ENCODE data around the gene CENPA.
A peak's percentile ranks its signal among the peaks of the same experiment; 100 is the strongest.
"Not testable (repeated sequence)": the region's sequence is repeated elsewhere in the genome, so short reads cannot be mapped to it uniquely, and the experiment has no call there.

The CENPA gene

GRCh38 chr2:26782876-26783704 lies 2.8 kb upstream of the CENPA start:
- DNase-seq (ENCODE audit: low read depth, low spot score): no peak
- H3K4me3 ChIP-seq (ENCODE audit: low read length): no peak overlapping the region

DNA sequence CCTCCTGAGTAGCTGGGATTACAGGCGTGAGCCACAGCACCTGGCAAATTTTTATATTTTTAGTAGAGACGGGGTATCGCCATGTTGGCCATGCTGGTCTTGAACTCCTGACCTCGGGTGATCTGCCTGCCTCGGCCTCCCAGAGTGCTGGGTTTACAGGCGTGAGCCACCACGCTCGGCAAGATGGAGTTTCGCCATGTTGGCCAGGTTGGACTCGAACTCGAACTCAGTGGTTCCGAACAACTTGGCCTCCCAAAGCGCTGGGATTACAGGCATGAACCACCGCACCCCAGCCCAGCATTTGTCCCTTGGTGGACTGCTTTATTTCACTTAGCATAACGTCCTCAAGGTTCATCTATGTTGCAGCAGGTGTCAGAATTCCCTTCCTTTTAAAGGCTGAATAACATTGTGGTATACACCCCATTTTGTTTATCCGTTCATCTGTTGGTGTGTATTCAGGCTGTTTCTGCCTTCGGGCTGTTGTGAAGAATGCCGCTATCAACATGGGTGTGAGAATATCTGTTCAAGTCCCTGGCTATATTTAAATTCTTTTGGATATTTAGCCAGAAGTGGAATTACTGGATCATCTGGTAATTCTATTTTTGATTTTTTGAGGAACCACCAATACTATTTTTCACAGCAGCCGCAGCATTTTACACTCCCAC lies 1.2 kb upstream of the CENPA start:
- DNase-seq (ENCODE audit: low read depth, low spot score): no peak
- H3K4me3 ChIP-seq (ENCODE audit: low read length): no peak overlapping the region

DNA sequence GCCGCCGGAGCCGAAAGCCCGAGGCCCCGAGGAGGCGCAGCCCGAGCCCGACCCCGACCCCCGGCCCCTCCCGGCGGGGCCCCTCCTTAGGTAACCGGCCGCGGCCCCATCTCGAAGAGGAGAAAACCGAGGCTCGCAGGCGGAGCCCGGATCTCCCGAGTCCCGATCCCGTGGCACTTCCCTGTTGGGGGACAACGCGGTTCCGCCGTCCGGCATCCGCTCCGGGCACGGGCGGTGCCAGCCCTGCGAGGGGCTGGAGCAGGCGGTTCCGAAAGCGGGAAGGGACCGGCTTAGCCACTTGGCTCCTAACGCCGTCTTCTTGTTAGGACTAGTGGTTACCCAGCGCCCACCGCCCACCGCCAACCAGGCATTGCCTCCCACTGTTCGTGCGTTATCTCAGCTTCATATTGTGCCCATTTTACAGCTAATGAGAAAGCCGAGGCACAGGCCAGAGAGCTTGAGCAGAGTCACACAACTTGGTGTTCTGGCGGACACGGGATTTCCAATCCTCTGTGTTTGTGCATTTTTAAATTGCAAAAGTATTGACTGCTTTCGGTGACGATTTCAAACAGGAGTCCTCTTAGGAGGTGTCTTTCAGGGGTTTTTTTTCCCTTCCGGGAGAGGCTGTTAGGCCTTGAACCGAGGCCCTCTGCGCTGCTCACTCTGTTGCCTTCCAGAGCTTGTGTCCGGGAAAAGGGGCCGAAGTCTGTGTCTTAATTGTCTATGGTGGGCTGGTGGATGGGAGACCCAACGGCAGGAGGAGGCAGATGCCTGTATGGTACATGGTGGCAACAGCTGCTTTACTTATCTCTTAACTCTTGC lies 562 bp downstream of the CENPA start:
- DNase-seq (ENCODE audit: low read depth, low spot score): no peak
- peak overlapping the region; percentile 89 for H3K4me3 ChIP-seq (ENCODE audit: low read length)

- H3K4me3 ChIP-seq (ENCODE audit: low read length): no peak overlapping the region
- DNase-seq (ENCODE audit: low read depth, low spot score): no peak
Observed at GRCh38 chr2:26792720-26793119, 6.9 kb downstream of the CENPA start.

- no peak overlapping the region for H3K4me3 ChIP-seq (ENCODE audit: low read length)
- no peak for DNase-seq (ENCODE audit: low read depth, low spot score)
Observed at GRCh38 chr2:26793518-26793917, 7.7 kb downstream of the CENPA start.

- H3K4me3 ChIP-seq (ENCODE audit: low read length); DNase-seq (ENCODE audit: low read depth, low spot score): not testable (repeated sequence)
Observed at GRCh38 chr2:26795135-26795534, 9.3 kb downstream of the CENPA start.

DNA sequence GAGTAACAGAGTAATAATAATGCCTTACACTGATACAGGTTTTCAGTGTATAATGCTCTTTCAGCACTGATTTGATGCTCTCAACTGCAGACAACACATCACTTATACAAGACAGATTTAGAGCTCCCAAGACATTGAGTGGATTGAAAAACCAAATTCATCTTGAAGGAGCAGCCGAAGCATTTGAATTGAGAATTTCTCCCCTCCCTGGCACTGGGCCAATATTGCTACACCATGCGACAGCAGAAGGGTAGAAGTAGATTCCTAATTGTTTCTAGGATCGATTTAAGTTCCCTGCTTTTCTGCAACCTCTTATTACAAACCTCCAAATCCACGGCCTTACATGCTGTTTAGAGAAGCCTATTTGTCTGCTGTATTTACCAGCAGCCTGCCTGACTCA lies 15.5 kb downstream of the CENPA start:
- no peak for DNase-seq (ENCODE audit: low read depth, low spot score)
- H3K4me3 ChIP-seq (ENCODE audit: low read length): no peak overlapping the region

GRCh38 chr2:26801796-26802195 lies 15.9 kb downstream of the CENPA start:
- no peak overlapping the region for H3K4me3 ChIP-seq (ENCODE audit: low read length)
- no peak for DNase-seq (ENCODE audit: low read depth, low spot score)

GRCh38 chr2:26805241-26805676 lies 19.4 kb downstream of the CENPA start:
- no peak for DNase-seq (ENCODE audit: low read depth, low spot score)
- H3K4me3 ChIP-seq (ENCODE audit: low read length): no peak overlapping the region

DNA sequence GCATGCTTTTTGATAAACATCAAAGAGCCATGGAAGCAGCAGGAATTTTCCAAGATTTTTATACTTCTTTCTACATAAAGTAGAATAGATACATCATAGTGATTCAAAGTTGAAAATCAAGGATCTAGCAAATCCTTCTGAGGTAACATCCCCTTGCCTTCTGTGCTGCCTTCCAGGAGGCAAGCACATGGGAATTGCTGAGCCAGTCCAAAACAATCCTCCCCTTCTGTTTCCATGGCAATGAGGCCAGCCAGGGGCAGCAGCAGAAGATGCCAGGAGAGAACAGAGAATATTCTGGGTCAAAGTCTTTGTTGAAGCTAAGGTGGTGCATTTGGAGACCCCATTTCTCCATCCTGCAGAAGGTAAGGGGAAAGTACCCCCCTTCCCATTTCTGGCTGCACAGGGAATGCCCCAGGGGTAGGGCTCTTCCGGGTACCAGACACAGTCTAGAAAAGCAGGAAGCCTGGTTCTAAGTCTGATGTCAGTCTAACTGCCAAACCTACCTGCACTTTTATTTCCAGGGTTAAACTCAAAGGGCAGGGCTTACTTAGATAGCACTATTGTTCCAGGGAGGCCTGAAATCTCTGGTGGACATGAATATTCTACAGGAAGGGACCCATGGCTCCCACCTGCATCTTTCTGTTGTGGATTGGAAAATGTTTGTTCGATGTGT lies 22.1 kb downstream of the CENPA start:
- no peak overlapping the region for H3K4me3 ChIP-seq (ENCODE audit: low read length)
- no peak for DNase-seq (ENCODE audit: low read depth, low spot score)

GRCh38 chr2:26809211-26809610 lies 23.4 kb downstream of the CENPA start:
- no peak overlapping the region for H3K4me3 ChIP-seq (ENCODE audit: low read length)
- DNase-seq (ENCODE audit: low read depth, low spot score): no peak

GRCh38 chr2:26809876-26810577 lies 24.2 kb downstream of the CENPA start:
- DNase-seq (ENCODE audit: low read depth, low spot score): peak; percentile 95

GRCh38 chr2:26811261-26811660 lies 25.4 kb downstream of the CENPA start:
- no peak for DNase-seq (ENCODE audit: low read depth, low spot score)
- H3K4me3 ChIP-seq (ENCODE audit: low read length): no peak overlapping the region

More at GRCh38 chr2:26809876-26810577, 24.2 kb downstream of the CENPA start:
- H3K4me3 ChIP-seq (ENCODE audit: low read length): no peak overlapping the region

DNA sequence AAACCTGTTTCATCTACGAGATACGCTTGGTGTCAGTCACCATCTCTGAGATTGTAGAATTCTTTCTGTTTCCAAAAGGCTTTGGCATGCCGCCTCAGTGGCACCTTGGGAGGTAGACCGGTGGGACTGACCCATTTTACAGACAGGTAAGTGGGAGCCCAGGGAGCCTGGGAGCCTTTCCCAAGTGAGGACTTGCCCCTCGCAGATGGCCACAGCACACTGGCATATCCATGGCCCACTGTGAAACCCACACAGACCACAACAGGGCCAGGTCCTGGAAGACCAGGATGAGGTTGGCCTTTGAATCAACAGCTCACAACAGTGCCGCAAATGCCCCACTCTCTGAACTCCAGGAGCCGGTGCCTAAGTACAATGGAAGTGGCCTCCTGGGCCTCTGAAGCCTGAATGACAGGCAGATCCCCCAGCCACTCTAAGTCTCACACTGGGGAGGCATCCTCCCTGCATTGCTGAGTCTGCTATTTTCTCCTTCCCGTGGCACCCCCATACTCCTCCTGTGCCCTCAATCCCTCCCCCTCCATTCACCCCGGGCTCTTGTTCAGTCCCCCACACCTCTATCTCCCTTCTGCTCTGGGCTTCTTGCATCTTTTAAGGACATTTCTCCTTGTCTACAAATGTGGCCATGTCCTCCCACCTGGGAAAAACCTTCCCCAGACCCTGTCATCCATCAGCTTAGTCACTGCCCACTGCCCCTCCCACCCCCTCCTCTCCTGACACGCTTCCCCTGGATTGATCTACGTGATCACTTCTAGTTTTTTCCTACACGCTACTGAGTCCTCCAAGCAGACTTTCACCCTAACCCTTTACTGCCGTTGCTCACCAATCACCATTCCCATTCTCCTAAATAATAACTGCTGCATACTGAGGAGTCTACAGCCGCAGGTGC lies 26.2 kb downstream of the CENPA start:
- DNase-seq (ENCODE audit: low read depth, low spot score): no peak
- H3K4me3 ChIP-seq (ENCODE audit: low read length): no peak overlapping the region

- DNase-seq (ENCODE audit: low read depth, low spot score): no peak
- no peak overlapping the region for H3K4me3 ChIP-seq (ENCODE audit: low read length)
Observed at GRCh38 chr2:26812731-26813130, 26.9 kb downstream of the CENPA start.

DNA sequence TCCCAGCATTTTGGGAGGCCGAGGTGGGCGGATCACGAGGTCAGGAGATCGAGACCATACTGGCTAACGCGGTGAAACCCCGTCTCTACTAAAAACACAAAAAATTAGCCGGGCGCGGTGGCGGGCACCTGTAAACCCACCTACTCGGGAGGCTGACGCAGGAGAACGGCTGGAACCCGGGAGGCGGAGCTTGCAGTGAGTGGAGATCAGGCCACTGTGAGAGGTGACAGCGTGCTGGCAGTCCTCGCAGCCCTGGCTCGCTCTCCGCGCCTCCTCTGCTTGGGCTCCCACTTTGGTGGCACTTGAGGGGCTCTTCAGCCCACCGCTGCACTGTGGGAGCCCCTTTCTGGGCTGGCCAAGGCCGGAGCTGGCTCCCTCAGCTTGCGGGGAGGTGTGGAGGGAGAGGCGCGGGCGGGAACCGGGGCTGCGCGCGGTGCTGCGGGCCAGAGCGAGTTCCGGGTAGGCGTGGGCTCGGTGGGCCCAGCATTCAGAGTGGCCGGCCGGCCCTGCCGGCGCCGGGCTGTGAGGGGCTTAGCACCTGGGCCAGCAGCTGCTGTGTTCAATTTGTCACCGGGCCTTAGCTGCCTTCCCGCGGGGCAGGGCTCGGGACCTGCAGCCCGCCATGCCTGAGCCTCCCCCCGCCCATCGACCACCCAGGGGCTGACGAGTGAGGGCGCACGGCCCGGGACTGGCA lies 28.4 kb downstream of the CENPA start:
- not testable (repeated sequence) for DNase-seq (ENCODE audit: low read depth, low spot score)

GRCh38 chr2:26816893-26817292 lies 31.0 kb downstream of the CENPA start:
- DNase-seq (ENCODE audit: low read depth, low spot score): peak; percentile 9
- no peak overlapping the region for H3K4me3 ChIP-seq (ENCODE audit: low read length)

More for the DNA sequence above, 28.4 kb downstream of the CENPA start:
- not testable (repeated sequence) for H3K4me3 ChIP-seq (ENCODE audit: low read length)

Data from Jurkat, Clone E6-1 (cell line).